Right atrium auricular region (tissue), 2 donors: ENCODE data around the gene NDUFS4. TPM values are rescaled to one million over a fixed set of nuclear protein-coding genes. Genes with fewer than 3 reads are reported as not detected.

ENCODE experiments used
- DNase-seq: peaks from one replicate; pipeline ENCODE4 v3.0.0-alpha.2; 2019; ENCODE audit warnings: low spot score
- H3K27ac ChIP-seq, 2 donors: fragments of 200-600 bp; sonication (generic); 1 replicate in 1 of 2; 2 replicates in 1 of 2; pipeline ENCODE4 v1.5.1; 2016 to 2019
- H3K27me3 ChIP-seq, 2 donors: fragments of 200-600 bp; sonication (generic); one replicate each; pipeline versions ENCODE4 v1.5.1 to v1.6.0; 2017 to 2019
- H3K36me3 ChIP-seq: fragments of 200-600 bp; sonication (generic); one replicate; pipeline ENCODE4 v1.5.1; 2016
- H3K4me1 ChIP-seq, 2 donors: fragments of 200-600 bp; sonication (generic); one replicate each; pipeline versions ENCODE4 v1.5.1 to v1.6.0; 2017 to 2019
- H3K4me3 ChIP-seq, 2 donors: fragments of 200-600 bp; sonication (generic); 1 replicate in 1 of 2; 2 replicates in 1 of 2; pipeline ENCODE4 v1.5.1; 2017 to 2019; ENCODE audit warnings: mild to moderate bottlenecking in 1 of 2, moderate library complexity in 1 of 2
- H3K9me3 ChIP-seq, 2 donors: fragments of 200-600 bp; sonication (generic); one replicate each; pipeline ENCODE4 v1.5.1; 2019
- total RNA-seq, 2 donors: library from RNA; depleted of rRNA; stranded (reverse); fragments of >200 nt; gene quantifications; one replicate each; pipeline ENCODE4 v1.1.0, GENCODE V29; 2016
- TF ChIP-seq, protein P1 (sequence below), 2 donors: fragments of 200-600 bp; sonication (generic); IDR thresholded peaks; one replicate each; pipeline ENCODE4 v1.5.1; 2019; ENCODE audit warnings: antibody characterized with exemption in 2 of 2

NDUFS4 gene
- total RNA-seq, 2 donors from 2014 or later: 122 to 127 TPM

DNA sequence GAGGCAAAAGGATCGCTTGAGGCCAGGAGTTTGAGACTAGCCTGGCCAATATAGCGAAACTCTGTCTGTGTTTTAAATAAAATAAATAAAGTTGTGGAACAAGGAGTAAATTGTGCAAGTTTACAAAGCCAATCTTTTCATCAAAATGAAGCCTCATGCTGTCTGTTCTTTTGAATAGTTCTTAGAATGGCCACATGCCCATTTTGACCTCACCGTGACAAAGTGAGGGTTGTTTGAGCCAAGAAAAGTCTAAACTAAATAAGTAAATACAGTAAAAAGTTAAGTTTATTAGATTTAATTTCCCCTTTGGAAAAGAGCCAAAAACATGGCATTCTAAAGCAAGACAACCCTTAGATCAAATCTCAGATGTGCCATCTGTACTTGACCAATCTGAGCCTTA, 165.7 kb downstream of the NDUFS4 start:
- TF ChIP-seq, protein P1, sequence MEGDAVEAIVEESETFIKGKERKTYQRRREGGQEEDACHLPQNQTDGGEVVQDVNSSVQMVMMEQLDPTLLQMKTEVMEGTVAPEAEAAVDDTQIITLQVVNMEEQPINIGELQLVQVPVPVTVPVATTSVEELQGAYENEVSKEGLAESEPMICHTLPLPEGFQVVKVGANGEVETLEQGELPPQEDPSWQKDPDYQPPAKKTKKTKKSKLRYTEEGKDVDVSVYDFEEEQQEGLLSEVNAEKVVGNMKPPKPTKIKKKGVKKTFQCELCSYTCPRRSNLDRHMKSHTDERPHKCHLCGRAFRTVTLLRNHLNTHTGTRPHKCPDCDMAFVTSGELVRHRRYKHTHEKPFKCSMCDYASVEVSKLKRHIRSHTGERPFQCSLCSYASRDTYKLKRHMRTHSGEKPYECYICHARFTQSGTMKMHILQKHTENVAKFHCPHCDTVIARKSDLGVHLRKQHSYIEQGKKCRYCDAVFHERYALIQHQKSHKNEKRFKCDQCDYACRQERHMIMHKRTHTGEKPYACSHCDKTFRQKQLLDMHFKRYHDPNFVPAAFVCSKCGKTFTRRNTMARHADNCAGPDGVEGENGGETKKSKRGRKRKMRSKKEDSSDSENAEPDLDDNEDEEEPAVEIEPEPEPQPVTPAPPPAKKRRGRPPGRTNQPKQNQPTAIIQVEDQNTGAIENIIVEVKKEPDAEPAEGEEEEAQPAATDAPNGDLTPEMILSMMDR (IDR thresholded peaks at IDR 0.05): no peak
- H3K36me3 ChIP-seq: no peaks in the 10 kb centered on the region
- no peak overlapping the region for H3K4me3 ChIP-seq
- H3K9me3 ChIP-seq: no peaks in the 10 kb centered on the region
- H3K27me3 ChIP-seq: no peaks in the 10 kb centered on the region
- DNase-seq: no peak
- no peaks in the 10 kb centered on the region for H3K4me1 ChIP-seq
- H3K27ac ChIP-seq: no peak overlapping the region

DNA sequence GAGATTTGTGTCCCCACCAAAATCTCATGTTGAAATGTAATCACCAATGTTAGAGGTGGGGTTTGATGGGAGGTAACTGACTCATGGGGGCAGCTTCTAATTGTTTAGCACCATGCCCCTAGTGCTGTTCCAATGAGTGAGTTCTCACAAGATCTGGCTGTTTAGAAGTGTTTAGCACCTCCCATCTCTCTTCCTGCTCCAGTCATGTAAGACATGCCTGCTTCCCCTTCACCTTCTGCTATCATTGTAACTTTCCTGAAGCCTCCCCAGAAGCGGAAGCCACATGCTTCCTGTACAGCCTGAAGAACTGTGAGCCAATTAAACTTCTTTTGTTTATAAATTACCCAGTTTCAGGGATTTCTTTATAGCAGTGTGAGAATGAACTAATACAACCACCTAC, 170.5 kb downstream of the NDUFS4 start:
- Histone ChIP-seq H3K27ac (no peak overlapping the region), H3K4me3 (no peak overlapping the region), H3K36me3 (no peaks in the 10 kb centered on the region), H3K9me3 (peaks cover 0 to 13% of the 10 kb centered on the region in 2 donors), H3K27me3 (no peaks in the 10 kb centered on the region), H3K4me1 (no peaks in the 10 kb centered on the region)
- TF ChIP-seq, protein P1 (IDR thresholded peaks at IDR 0.05): no peak
- DNase-seq: no peak

Other genes with a start within 250 kb of the NDUFS4 start
- 1 to 10 TPM in 1 of 2 donors, under 1 TPM in 1; 0.70 to 1.5 TPM for gene FST, start 80.0 kb upstream of the NDUFS4 start, total RNA-seq